Measurements from ENCODE around the gene KRTAP10-10. TPM values are rescaled to one million over a fixed set of nuclear protein-coding genes. Genes with fewer than 3 reads are reported as not detected.
A peak's percentile ranks its signal among the peaks of the same experiment; 100 is the strongest.

The KRTAP10-10 gene
- total and polyA plus RNA-seq, 2 experiments from 2014 or later: not detected

DNA sequence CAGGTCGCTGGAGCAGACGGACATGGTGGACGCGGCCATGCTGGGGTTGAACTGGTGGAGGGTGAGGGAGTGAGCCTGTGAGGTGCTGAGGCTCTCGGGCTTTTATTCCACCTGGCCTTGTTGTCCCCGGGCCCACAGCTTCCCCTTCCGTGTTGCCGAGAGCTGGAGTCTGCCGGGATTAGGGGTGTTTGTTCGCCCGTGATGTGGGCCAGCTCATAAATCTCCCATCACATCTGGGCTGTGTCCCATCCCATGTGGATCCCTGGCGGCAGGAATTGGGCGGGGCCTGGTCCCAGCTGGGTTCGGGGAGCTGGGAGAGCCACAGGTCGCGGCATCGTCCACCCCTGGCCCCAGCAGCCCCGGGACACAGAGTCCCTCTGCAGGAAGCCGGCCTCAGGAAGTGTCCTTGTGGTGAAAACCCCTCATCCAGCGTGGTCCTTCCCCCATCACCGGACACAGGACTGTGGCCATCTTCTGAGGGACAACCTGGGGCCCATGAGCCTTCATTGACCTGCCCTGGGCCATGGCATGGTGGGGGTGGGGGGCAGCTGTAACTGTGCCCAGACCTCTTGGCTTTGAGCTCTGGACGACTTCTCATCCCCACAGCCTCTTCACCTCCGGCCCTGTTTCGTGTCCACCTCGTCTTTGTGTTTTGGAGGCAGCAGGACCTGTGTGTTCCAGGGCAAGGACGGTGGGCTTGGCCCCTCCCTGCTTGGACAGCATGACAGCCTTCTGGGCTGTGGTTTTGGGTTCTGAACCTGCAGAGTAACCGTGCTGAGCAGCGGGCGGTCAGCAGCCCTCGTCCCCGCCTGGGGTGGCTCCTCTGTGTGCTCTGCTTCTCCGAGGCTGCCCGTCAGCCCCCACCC, 44.5 kb upstream of the KRTAP10-10 start, which contains the start of gene KRTAP10-6:
KRTAP10-6 (minus strand) TSS at position 60 of the 866 bp plus-strand sequence; CDS start at position 39, 21 bp downstream.
- no peak for DNase-seq (ENCODE audit: low read depth in 1 of 2, low spot score in 1 of 2)
- Histone ChIP-seq H3K27me3 (no peaks in the 10 kb centered on the region), H3K27ac (peak within 1 kb of the TSS; percentile 64), H3K4me1 (ENCODE audit: low read depth) (peaks cover 18% of the 10 kb centered on the region), H3K36me3 (no peaks in the 10 kb centered on the region), H3K9me3 (ENCODE audit: low read depth) (no peaks in the 10 kb centered on the region), H3K4me3 (no peak within 1 kb of the TSS)
- TF ChIP-seq, protein P1, sequence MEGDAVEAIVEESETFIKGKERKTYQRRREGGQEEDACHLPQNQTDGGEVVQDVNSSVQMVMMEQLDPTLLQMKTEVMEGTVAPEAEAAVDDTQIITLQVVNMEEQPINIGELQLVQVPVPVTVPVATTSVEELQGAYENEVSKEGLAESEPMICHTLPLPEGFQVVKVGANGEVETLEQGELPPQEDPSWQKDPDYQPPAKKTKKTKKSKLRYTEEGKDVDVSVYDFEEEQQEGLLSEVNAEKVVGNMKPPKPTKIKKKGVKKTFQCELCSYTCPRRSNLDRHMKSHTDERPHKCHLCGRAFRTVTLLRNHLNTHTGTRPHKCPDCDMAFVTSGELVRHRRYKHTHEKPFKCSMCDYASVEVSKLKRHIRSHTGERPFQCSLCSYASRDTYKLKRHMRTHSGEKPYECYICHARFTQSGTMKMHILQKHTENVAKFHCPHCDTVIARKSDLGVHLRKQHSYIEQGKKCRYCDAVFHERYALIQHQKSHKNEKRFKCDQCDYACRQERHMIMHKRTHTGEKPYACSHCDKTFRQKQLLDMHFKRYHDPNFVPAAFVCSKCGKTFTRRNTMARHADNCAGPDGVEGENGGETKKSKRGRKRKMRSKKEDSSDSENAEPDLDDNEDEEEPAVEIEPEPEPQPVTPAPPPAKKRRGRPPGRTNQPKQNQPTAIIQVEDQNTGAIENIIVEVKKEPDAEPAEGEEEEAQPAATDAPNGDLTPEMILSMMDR (IDR thresholded peaks at IDR 0.05; ENCODE audit: low read depth, low read length): no peak

DNA sequence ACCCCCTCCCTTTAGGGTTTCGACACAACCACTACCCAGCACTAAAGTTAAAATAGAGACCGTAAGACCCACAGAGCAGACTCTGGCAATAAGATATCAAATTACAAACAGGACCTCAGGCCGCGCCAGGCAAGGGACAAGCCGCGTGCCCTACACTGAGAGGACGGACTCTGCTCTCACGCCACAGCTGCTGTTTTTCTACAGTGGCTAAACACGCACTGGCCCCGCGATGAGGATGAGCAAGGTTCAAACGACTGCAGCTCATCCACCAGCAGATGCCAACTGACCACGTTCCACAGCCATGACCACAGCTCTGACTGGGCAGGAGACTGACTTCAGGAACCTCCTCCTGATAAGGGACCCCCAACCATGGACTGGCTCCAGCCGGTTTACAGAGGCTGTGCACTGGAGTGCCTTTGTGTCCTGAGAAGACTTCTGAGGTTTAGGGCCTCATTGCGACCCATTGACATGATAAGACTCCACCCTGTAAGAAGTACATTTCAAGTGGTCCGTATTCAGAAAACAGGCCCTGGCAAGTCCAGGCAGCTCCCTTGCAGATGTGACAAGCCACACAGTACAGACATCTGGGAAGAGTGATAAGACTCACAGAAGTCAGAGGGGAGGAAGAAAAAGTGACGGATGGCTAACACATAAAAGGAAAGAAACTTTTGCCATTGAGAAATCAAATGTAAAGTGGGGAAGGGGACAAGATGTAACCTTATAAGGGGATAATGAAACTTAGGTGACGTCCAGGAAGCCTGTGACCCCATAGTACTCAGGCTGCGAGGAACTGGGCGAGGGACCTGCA, 43.4 kb upstream of the KRTAP10-10 start:
- no peaks in the 10 kb centered on the region for H3K9me3 ChIP-seq (ENCODE audit: low read depth)

DNA sequence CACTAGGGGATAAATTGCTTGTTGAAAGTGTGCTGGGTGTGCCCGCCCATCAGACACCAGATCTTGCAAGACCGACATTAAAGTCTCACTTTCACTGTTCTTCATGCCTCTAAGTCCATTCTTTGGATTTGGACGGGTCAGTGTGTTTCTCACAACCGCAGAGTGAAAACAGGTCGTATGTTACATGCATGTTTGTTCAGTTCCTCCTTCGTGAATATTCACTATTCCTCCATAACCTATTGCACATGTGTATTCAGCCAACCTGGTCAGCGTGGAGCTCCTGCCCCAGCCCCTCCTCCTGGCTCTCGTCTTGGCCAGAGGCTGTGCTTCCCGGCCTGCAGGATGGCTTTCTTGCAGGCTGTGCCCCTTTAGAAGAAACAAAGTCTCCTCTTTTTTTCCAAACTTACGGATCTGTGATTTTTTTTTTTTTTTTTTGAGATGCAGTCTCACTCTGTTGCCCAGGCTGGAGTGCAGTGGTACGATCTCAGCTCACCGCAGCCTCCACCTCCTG, 42.7 kb upstream of the KRTAP10-10 start:
- H3K27me3 ChIP-seq: no peaks in the 10 kb centered on the region
- no peaks in the 10 kb centered on the region for H3K36me3 ChIP-seq
- peaks cover 18% of the 10 kb centered on the region for H3K4me1 ChIP-seq (ENCODE audit: low read depth)
- peak overlapping the region; percentile 64 for H3K27ac ChIP-seq
- no peaks in the 10 kb centered on the region for H3K9me3 ChIP-seq (ENCODE audit: low read depth)
- DNase-seq (ENCODE audit: low read depth in 1 of 2, low spot score in 1 of 2): no peak
- H3K4me3 ChIP-seq: no peak overlapping the region
- TF ChIP-seq, protein P1 (IDR thresholded peaks at IDR 0.05; ENCODE audit: low read depth, low read length): no peak

More for the DNA sequence above, 43.4 kb upstream of the KRTAP10-10 start:
- TF ChIP-seq, protein P1 (IDR thresholded peaks at IDR 0.05; ENCODE audit: low read depth, low read length): no peak
- Histone ChIP-seq H3K4me3 (no peak overlapping the region), H3K4me1 (ENCODE audit: low read depth) (peaks cover 18% of the 10 kb centered on the region), H3K27ac (peak overlapping the region; percentile 64), H3K27me3 (no peaks in the 10 kb centered on the region), H3K36me3 (no peaks in the 10 kb centered on the region)
- DNase-seq (ENCODE audit: low read depth in 1 of 2, low spot score in 1 of 2): peak in 1 of 2 donors; percentile 40

DNA sequence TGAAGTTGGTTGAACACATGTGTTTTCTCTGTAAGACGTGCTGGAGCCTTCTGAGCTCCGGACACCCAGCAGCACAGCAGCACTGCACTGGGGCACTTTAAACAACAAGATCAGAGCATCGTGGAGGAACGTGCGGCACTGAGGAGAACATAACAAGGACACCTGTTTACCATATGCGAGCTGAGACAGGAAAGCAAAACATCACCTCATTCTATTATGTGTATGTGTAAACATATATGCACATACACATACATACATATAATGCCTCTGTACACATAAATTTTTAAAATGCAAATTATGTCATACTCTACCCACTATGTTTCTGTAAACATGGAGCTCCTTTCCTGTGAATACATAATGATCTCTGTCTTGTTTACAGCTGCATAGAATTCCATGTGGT, 41.6 kb upstream of the KRTAP10-10 start:
- Histone ChIP-seq H3K27ac (no peak overlapping the region), H3K4me1 (ENCODE audit: low read depth) (peaks cover 18% of the 10 kb centered on the region), H3K9me3 (ENCODE audit: low read depth) (no peaks in the 10 kb centered on the region), H3K4me3 (no peak overlapping the region), H3K36me3 (no peaks in the 10 kb centered on the region), H3K27me3 (no peaks in the 10 kb centered on the region)
- no peak for DNase-seq (ENCODE audit: low read depth in 1 of 2, low spot score in 1 of 2)
- TF ChIP-seq, protein P1 (IDR thresholded peaks at IDR 0.05; ENCODE audit: low read depth, low read length): no peak

DNA sequence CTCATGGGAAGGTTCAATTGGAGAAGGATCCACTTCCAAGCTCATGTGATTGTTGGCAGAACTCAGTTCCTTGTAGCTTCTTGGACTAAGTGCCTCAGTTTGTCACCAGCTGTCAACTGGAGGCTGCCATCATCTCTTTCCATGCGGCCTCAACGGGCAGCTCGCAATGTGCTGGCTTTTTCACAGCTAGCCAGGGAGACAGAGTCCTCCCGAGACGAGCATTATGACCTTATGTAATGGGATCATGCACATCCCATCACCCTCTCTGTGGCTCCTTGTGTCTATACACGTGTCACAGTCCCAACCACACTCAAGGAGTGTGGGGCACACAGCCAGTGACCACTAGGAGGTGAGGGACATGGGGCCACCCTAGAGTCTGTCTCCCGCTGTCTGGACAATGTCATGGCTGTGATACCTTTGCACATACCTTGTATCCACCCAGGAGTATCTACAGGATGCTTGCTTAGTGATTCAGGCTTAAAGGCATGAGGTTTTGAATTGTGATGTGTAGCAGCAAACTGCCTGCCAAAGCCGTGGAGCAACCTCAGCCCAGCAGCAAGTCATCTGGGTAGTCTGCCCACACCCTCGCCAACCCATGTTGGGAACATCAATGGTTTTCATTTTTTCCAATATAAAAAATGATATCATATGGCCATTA, 41.0 kb upstream of the KRTAP10-10 start:
- H3K36me3 ChIP-seq: no peaks in the 10 kb centered on the region
- peaks cover 18% of the 10 kb centered on the region for H3K4me1 ChIP-seq (ENCODE audit: low read depth)
- no peak for DNase-seq (ENCODE audit: low read depth in 1 of 2, low spot score in 1 of 2)
- H3K27me3 ChIP-seq: no peaks in the 10 kb centered on the region
- no peak overlapping the region for H3K4me3 ChIP-seq
- TF ChIP-seq, protein P1 (IDR thresholded peaks at IDR 0.05; ENCODE audit: low read depth, low read length): no peak
- no peaks in the 10 kb centered on the region for H3K9me3 ChIP-seq (ENCODE audit: low read depth)
- H3K27ac ChIP-seq: no peak overlapping the region
